DND-41 (cell line): ENCODE measurements around the gene TIMM50.

Experiments
- ATAC-seq: fragments of 200-7000 bp; cut with Tn5 transposase; 3 replicates; pipeline ENCODE4 v1.9.1; 2021; ENCODE audit warnings: low read depth; ENCODE audit not compliant: insufficient read depth
- DNase-seq: peaks from one replicate; pipeline ENCODE4 v3.0.0-alpha.2; 2020
- H2AFZ ChIP-seq: 2 replicates; pipeline ENCODE4 v1.6.0; 2012; ENCODE audit warnings: low read depth, low read length
- H3K27ac ChIP-seq: 2 replicates; pipeline ENCODE4 v1.5.1; 2012; ENCODE audit warnings: low read length, inconsistent platforms
- H3K27me3 ChIP-seq: fragments of 200-600 bp; sonication (generic); 2 replicates; pipeline ENCODE4 v1.6.0; 2012; ENCODE audit warnings: low read length, mild to moderate bottlenecking, inconsistent platforms; ENCODE audit not compliant: insufficient read depth, poor library complexity
- H3K36me3 ChIP-seq: 2 replicates; pipeline ENCODE4 v1.5.1; 2012; ENCODE audit warnings: low read length, inconsistent platforms; ENCODE audit not compliant: insufficient read depth
- H3K4me1 ChIP-seq: 2 replicates; pipeline ENCODE4 v1.5.1; 2012; ENCODE audit warnings: mild to moderate bottlenecking, low read length; ENCODE audit not compliant: insufficient read depth
- H3K4me2 ChIP-seq: 2 replicates; pipeline ENCODE4 v1.6.0; 2012; ENCODE audit warnings: mild to moderate bottlenecking, moderate library complexity, low read length, inconsistent platforms; ENCODE audit not compliant: insufficient read depth
- H3K4me3 ChIP-seq, 2 experiments: fragments of 200-600 bp in 1 of 2; shearing (Covaris generic) in 1 of 2; 2 replicates each; pipeline ENCODE4 v1.5.1; 2012 to 2016; ENCODE audit warnings: inconsistent platforms in 2 of 2, low read length in 2 of 2, mild to moderate bottlenecking in 2 of 2, low read depth in 1 of 2, moderate library complexity in 1 of 2
- H3K79me2 ChIP-seq: 2 replicates; pipeline ENCODE4 v1.6.0; 2012; ENCODE audit warnings: low read length, inconsistent platforms; ENCODE audit not compliant: insufficient read depth
- H3K9ac ChIP-seq: 2 replicates; pipeline ENCODE4 v1.6.0; 2012; ENCODE audit warnings: low read depth, mild to moderate bottlenecking, inconsistent platforms, low read length, moderate library complexity
- H3K9me3 ChIP-seq: 2 replicates; pipeline ENCODE4 v1.5.1; 2012; ENCODE audit warnings: low read length, moderate library complexity, mild to moderate bottlenecking, inconsistent platforms; ENCODE audit not compliant: insufficient read depth, severe bottlenecking
- H4K20me1 ChIP-seq: 2 replicates; pipeline ENCODE4 v1.6.0; 2012; ENCODE audit warnings: low read length; ENCODE audit not compliant: insufficient read depth
- EZH2 ChIP-seq: IDR thresholded peaks from 3 replicates; pipeline ENCODE4 v1.6.1; 2012; ENCODE audit warnings: borderline replicate concordance, low read depth, mild to moderate bottlenecking, moderate library complexity, low read length, inconsistent platforms; ENCODE audit not compliant: severe bottlenecking
- TF ChIP-seq, protein P1 (sequence below): IDR thresholded peaks from 2 replicates; pipeline ENCODE4 v1.5.1; 2012; ENCODE audit warnings: borderline replicate concordance, low read length, moderate library complexity, mild to moderate bottlenecking; ENCODE audit not compliant: poor library complexity, severe bottlenecking; ENCODE audit errors: extremely low read depth

TIMM50 gene

DNA sequence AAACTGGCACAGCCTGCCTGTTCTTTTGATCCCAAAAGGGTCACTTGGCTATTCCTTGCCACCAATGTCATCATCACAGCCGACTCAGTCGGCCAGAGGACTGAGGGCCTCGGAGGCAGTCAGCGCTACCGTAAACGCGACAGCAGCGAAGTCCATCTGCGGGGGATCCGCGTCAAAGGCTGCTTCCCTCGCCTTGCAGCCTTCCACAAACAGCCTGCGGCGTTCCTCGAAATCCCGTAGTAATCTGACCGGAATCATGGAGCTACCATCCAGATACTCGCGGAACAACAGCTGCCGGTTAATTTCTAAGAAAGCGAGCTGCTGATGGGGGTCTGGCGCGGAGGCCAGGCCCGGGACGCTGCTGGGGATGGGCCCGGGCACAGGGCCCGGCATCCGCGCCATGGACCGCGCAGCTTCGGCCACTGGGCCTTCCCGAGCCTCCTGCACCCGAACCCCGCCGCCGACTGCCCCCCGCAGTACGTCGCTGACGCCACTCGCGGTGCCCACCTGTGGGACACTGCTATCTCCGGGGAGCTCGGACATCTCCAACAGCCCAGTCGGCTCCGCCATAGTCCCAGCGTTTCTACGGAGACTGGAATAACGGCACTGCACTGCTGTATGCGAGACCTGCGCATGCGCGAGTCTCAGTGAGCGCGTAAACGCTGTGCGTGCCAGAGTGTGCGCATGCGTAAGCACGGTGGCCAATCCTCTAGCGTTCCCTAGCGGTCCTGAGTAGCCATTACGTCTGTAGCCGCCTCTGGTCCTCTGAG is 51.8 kb downstream of the TIMM50 start, which contains the start of gene EID2B:
Gene EID2B (minus strand): TSS at position 620 of the 770 bp plus-strand sequence. CDS start 50 bp downstream, at position 570.
- Histone ChIP-seq H3K27me3 (no peaks in the 10 kb centered on the region), H3K4me2 (peak within 1 kb of the TSS; percentile 98), H3K79me2 (peaks cover 30% of the 10 kb centered on the region), H3K9ac (peak within 1 kb of the TSS; percentile 88), H3K27ac (peak within 1 kb of the TSS; percentile 86), H4K20me1 (peaks cover 3% of the 10 kb centered on the region; the same call in 1 of the 2 replicates), H3K36me3 (peaks cover 6% of the 10 kb centered on the region; the same call in 1 of the 2 replicates), H3K9me3 (no peaks in the 10 kb centered on the region), H2AFZ (peak within 1 kb of the TSS; percentile 81), H3K4me1 (peaks cover 27% of the 10 kb centered on the region), H3K4me3 (peak within 1 kb of the TSS; percentile 78 to 93)
- ATAC-seq, result peak; percentile 96
- DNase-seq, result peak; percentile 93
- TF ChIP-seq, protein P1, sequence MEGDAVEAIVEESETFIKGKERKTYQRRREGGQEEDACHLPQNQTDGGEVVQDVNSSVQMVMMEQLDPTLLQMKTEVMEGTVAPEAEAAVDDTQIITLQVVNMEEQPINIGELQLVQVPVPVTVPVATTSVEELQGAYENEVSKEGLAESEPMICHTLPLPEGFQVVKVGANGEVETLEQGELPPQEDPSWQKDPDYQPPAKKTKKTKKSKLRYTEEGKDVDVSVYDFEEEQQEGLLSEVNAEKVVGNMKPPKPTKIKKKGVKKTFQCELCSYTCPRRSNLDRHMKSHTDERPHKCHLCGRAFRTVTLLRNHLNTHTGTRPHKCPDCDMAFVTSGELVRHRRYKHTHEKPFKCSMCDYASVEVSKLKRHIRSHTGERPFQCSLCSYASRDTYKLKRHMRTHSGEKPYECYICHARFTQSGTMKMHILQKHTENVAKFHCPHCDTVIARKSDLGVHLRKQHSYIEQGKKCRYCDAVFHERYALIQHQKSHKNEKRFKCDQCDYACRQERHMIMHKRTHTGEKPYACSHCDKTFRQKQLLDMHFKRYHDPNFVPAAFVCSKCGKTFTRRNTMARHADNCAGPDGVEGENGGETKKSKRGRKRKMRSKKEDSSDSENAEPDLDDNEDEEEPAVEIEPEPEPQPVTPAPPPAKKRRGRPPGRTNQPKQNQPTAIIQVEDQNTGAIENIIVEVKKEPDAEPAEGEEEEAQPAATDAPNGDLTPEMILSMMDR, result peak; percentile 99
- TF ChIP-seq EZH2, result no peak

DNA sequence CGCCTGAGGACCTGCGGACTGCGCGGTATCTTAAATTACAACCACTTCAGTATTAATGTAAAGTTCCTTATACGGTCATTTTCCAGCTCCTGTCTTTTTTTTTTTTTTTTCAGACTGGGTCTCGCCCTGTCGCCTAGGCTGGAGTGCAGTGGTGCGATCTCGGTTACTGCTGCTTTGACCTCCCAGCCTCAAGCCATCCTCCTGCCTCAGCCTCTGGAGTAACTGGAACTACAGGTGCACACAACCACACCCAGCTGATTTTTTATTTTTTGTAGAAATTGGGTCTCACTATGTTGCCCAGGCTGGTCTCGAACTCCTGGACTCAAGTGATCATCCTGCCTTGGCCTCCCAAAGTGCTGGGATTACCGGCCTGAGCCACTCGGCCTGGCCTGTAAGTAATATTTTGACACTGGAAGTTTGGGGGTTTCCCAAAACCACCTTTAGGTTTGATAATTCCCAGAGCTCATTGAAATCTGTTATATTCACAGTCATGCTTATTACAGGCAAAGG is 52.4 kb downstream of the TIMM50 start:
- no peak overlapping the region for H3K27ac ChIP-seq
- no peaks in the 10 kb centered on the region for H3K9me3 ChIP-seq
- peaks cover 35% of the 10 kb centered on the region for H3K79me2 ChIP-seq
- peak overlapping the region; percentile 70 for H2AFZ ChIP-seq
- no peak for DNase-seq
- H3K9ac ChIP-seq, result peak overlapping the region; percentile 88; the same call in 1 of the 2 replicates
- H3K4me1 ChIP-seq, result peaks cover 32% of the 10 kb centered on the region
- peak overlapping the region; percentile 98 for H3K4me2 ChIP-seq
- TF ChIP-seq EZH2, result no peak
- TF ChIP-seq, protein P1, result no peak
- peaks cover 3% of the 10 kb centered on the region; the same call in 1 of the 2 replicates for H4K20me1 ChIP-seq
- peaks cover 6% of the 10 kb centered on the region; the same call in 1 of the 2 replicates for H3K36me3 ChIP-seq
- no peak for ATAC-seq
- H3K27me3 ChIP-seq, result no peaks in the 10 kb centered on the region
- peak overlapping the region in 1 of 2 experiments; percentile 78; a peak in 2 of 4 replicates for H3K4me3 ChIP-seq

DNA sequence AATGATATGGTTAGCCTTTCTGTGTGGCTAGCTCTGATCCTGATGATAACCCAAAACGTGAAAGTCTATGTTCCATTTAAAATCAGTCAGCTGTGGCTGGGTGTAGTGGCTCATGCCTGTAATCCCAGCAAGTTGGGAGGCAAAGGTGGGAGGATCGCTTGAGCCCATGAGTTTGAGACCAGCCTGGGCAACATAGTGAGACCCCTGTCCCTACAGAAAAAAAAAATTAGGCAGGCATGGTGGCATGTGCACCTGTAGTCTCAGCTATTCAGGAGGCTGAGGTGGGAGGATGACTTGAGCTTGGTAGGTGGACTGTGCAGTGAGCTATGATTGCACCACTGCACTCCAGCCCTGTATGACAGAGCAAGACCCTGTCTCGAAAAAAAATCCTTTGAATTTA is 53.2 kb downstream of the TIMM50 start:
- H3K79me2 ChIP-seq, result peaks cover 43% of the 10 kb centered on the region
- H2AFZ ChIP-seq, result no peak overlapping the region; the same call in 1 of the 2 replicates

More for the DNA sequence above, 53.2 kb downstream of the TIMM50 start:
- no peak overlapping the region for H3K4me2 ChIP-seq
- peaks cover 39% of the 10 kb centered on the region for H3K4me1 ChIP-seq
- ATAC-seq, result no peak
- no peak for DNase-seq
- peaks cover 6% of the 10 kb centered on the region; the same call in 1 of the 2 replicates for H3K36me3 ChIP-seq
- H4K20me1 ChIP-seq, result peaks cover 3% of the 10 kb centered on the region; the same call in 1 of the 2 replicates
- H3K4me3 ChIP-seq, result no peak overlapping the region
- H3K27ac ChIP-seq, result no peak overlapping the region
- no peaks in the 10 kb centered on the region for H3K9me3 ChIP-seq
- no peak for TF ChIP-seq EZH2
- TF ChIP-seq, protein P1, result no peak
- H3K27me3 ChIP-seq, result no peaks in the 10 kb centered on the region
- H3K9ac ChIP-seq, result no peak overlapping the region
